GM21515 (cell line): ENCODE results near the gene TSEN54.

ENCODE experiments used
- ATAC-seq: cut with Tn5 transposase; IDR thresholded peaks from one replicate; pipeline ENCODE4 v1.9.1; 2021; ENCODE audit not compliant: unreplicated experiment

TSEN54 gene

DNA sequence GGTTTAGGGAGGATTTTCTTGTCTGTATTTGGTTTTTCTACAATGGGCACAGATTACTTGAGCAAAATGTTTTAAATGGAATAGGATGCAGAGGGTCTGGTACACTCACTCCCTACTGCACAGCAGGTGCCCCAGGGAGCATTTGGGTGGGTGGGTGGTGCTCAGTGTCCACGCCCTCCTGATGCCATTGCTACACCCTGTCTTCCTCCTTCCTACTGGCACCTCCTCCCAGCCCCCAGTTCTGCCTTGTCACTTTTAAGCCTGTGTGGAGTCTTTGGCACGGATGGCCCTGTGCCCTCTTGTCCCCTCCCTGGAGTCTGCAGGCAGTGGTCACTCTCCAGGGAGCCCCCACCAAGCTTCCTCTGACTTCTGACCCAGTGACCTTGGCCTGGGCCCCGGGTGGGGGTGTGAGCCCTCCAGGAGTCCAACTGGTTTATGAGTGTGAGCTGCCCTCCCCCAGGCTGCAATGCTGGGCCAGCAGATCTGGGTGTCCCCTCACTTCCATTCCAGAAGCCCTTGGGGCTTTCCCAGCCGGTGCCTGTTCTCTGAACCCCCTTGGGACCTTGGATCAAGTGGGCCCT is 24.7 kb downstream of the TSEN54 start:
- no peak for ATAC-seq

DNA sequence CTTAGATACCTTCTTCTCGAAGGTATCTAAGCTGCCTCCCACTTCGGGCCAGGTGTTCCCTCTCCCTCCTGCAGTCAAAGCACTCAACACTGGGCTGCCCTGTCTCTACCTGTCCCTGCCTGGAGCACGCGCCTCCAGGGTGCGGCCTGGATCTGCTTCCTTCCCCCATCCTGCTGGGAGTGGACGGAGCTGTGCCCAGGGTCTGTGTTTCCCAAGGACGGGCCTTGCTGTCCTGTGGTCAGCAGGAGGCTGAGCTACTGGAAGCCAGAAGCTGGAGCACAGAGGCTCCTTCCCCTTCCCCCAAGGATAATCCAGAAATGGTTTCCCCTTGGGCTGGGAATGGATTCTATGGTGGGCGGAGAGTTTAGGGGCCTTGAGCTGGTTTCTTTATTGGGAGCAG is 25.9 kb downstream of the TSEN54 start:
- ATAC-seq = no peak

DNA sequence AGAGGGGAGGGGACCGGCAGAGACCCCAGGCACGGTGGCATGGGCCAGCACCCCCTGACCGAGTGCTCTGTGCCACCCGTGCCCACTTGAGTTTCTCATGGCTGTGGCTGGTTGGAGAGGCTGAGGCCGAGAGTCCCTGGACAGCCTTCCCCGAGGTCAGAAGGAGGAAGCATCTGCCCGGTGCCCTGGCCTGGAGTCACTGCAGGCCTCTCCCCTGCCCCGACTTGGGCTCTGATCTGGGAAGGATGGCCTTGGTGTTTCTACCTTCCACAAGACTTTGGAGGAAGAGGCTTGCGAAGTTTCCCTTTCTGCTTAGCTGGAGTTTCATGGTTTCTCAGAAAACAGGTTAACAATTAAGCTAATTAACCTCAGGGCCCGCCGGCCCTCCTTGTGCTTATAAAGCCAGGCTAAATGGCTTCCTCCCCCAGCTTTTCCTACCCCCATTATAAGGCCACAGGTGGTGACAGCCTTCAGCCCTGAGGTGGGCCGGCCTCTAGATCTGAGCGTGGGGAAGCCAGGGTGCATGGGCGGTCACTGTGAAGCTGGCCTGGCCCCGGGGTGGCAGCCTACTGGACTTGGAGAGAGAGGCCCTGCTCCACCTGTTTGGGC is 26.5 kb downstream of the TSEN54 start:
- ATAC-seq = no peak

DNA sequence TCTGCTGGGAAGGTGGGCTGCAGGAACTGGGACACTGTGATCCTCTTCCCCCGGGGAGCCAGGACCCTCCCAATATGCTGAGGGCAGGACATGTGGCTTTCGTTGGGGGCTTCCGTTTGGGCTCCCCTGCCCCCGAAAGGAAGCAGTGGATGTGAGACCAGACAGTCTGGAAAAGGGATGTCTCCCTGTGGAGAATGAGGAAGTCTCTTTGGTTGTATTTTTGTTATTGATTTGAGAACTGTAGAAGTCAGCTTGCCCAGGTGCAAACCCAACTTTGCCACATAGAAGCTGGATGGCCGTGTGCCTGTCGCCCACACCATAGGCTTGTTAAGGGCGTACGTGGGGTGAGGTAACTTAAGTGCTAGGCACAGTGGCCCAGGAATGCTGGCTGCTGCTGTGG is 27.9 kb downstream of the TSEN54 start:
- ATAC-seq = no peak

DNA sequence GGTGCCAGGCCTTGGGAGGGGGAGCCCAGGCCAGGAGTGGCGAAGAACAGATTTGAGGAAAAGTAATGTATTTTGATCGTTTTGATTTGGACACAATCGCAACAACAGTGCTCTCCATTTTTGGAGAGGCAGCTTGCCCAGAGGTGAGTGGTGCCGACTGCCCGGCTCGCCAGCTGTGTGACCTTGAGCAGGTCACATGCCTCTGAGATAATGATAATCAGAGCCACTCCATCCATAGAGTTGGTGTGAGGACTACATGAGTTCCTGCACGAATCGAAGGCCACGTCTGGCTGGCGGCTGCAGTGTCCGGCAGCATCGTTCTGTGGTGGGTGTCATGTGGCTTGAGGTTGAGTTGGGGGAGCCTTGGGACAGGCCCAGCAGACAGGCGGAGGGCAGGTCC is 29.9 kb downstream of the TSEN54 start:
- no peak for ATAC-seq

DNA sequence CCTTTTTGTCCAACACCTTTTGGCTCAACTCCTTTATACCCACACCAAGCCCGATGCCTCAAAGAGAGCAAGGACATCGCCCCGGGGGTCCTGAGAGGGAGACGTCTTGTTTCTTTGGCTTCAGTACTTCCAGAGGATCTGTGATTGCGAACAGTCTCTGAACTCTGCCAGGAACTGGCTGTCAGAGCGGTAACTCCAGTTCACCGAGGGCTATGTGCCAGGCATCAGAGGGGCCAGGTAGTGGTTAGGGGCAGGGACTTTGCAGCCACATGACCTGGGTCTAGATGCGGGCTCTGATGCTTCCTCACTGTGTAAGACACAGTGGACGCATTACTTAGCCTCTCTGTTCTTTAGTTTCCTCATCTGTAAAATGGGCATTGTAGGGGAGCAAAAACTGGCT is 30.8 kb downstream of the TSEN54 start:
- no peak for ATAC-seq

DNA sequence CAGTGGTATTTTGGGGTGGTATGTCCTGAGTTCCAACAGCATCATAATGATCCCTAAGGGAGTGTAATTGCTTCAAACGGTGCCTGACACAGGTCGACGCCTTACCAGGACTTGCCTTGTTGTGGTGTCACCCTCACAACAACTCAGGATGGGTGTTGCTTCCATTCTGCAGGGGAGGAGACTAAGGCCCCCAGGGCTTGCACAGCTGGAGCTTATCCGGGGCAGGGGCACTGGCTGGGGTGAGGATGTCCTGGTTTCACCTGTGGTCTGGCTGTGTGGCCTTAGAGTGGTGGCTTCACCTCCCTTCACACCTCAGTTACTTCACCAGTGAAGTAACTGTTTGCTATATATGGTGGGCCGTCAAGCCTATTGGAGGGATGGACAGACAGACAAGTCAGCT is 32.5 kb downstream of the TSEN54 start:
- ATAC-seq = no peak

DNA sequence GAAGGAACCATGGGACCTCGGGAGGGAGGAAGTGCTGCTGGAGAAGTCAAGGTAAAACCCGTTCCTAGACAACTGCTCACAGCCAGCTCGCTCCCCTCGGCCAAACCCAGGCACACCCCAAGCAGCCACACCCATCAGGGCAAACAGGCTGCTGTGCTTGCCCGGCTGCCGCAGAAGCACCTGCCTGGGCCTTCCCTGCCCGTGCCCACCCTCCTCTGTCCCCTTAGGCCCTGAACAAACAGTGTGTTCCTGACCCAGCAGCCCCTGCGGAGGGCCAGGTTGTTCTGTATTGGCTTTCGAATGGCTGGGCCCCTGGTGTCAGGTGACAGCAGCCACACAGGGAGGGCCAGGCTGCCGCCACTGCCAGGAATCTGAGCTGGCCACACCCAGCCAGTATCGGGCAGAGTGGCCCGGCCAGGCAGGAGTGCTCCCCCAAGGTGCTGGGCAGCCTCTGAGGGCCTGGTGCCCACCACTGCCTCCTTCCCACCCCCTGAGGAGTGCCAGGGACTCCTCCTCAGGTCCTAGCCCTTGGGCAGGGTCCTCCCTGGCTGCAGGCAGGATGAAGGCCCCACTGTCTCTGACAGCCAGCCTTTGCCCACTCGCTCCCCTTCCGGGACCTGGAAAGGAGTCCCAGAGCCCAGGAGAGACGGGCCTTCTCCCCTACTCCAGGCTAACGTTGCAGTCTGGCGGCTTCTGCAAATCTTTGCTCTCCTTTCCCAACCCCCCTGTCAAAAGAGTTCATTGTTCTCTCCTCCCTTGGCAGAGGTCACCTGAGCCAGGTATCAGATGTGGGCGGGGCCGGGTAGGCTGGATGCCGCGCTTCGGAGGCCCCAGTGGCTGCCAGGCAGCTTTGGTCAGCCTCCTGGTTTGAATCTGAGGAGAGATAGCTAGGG is 33.2 kb downstream of the TSEN54 start:
- no peak for ATAC-seq

DNA sequence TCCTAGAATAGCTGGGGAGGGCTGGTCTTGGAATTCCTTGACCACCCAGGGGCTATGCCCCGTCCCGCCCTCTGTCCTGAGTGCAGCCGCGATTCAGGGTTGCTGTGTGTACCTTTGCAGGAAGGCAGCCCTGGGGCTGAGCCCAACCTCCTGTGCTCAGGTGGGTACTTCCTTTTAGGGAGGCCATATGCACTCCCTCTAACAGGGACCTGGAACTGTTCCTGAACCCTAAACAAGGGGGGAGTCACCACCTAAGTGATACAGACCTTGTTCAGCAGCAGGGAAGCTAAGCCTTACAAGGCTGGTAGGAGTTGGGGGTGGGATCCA is 33.8 kb downstream of the TSEN54 start:
- no peak for ATAC-seq

DNA sequence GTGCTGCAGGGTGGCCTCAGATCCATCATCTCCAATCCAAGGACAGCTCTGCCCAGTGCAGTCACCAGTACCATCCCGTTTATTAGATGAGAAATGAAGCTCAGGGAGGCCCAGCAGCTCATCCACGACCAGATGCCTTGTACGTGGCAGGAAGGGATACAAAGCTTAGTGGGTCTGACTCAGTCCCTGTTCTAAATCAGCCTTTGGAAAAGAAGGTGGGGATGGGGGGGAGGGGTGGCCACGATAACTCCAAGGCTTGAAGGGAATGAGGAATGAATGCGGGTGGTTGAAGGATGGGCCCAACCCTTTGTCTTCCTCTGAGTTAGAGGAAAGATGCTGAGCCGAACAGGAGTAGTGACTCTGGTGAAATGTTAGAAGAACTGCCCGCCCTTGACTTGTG is 34.9 kb downstream of the TSEN54 start:
- no peak for ATAC-seq

DNA sequence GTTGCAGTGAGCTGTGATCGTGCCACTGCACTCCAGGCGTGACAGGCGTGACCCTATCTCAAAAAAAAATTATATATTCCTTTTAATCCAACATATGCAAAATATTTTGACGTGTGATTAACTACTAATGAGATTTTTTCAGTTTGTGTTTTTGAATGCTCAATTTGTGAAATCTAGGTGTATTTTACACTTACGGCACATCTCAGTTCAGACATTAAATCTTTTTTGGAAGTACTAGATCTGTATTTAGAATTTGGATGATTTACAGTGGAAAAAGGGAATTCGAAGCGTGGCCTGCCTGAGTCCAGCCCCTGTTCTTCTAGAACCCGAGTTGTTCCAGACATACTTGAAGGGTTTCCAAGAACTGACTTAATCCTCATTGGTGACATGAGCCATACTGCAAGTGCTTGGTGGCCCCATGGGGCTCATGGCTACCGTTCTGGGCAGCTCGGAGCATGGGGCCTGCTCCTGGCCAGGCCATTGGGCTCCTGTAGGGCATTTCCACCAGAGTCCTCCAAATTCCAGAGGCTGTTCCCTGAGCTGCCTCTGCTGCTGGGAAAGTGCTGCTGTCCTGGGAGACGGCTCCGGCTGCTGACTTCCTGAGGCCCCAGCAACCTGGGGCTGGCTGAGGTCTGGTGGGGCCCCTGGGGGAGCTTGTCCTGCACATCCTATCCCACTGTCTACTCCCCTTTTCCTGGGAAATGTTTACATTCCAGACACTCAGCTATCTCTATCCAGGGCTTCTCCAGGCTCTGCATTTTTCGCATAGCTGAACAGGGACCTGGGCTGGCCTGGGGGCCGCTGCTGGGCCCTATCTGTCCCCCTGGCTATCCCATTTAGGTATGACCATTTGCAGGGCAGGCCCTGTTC is 36.3 kb downstream of the TSEN54 start:
- ATAC-seq = no peak

DNA sequence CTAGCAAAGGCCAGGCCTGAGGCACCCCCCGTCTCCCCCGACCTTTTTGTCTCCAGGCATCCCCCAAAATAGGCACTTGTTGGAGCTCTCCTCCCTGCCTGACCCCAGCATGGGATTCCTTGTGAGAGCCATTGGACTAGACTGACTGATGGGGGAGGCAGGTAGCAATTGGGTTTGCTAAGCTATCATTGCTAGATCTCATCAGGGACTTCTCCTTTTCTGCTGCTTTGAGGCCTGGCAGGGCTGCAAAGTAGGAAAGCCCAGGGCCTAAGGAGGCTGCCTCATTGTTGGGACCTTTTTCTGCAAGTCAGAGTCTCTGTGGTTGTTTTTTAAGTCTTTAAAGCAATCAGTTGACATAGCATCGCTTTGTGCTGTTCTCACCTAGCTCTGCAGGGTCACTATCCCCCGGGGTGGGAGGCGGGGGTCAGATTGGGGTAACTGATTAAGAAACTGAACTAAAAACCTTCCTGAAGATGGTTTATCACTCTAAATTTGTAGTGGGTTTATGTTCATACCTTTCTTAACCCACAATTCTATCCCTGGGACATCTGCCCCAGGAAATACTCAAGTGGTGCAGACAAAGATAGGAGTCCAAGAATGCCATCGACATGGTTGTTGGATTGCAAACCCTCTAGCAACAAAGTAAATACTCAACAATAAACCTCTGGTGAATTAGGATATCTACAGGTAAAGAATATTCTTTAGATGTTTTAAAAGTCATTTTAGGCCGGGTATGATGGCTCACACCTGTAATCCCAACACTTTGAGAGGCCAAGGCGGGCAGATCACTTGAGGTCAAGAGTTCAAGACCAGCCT is 37.2 kb downstream of the TSEN54 start:
- ATAC-seq = no peak

DNA sequence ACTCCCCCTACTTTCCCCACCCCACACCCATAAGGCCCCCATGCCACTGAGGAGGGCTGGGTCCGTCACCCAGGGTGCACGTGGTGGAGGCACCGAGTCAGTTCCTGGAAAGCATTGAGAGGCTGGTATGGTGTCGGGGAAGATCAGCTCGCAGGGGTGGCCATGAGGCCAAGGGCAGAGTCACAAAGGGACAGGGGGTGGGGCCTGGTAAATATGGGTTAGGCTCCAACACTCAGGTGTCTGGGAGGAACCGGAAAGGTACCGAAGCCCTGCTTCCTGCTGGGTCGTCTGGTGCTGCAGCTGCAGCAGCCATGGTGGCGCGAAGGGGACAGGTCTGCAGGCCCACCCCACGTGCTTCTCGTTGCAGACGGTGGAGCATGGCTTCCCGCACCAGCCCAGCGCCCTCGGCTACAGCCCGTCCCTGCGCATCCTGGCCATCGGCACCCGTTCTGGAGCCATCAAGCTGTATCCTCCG is 39.4 kb downstream of the TSEN54 start:
- no peak for ATAC-seq

DNA sequence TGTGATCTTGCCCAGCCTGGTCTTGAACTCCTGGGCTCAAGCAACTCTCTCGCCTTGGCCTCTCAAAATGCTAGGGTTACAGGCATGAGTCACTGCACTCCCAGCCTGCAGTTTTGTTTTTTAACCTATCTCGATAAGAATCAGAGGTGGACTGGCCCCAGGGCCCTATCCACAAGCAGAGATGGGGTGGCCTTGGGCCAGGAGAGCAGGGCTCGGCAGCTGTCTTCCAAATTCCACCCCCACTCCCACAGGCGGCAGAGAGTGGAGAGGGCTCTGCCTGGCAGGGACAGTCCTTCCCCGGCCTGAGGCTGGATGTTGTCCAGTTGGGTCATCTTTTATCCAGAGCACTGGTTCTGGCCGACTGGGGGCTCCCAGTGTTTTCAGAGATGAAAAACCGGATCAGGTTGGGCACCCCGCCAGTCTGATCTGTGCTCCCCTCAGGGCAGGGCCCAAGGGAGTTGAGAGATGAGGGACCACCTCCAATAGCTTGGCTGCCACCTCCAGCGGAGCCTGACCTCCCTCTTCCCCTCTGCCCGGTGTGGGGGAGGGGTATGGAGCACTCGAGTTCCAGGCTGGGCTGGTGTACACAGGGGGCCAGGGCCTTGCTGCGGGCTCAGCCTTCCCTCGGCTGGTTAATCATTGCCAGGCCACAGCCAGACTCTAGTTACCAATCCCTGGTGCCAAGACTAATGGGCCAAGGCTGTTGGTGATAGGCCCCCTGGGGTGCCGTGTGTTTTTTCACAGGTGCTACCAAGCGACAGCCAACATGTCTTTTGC is 40.9 kb downstream of the TSEN54 start:
- no peak for ATAC-seq

DNA sequence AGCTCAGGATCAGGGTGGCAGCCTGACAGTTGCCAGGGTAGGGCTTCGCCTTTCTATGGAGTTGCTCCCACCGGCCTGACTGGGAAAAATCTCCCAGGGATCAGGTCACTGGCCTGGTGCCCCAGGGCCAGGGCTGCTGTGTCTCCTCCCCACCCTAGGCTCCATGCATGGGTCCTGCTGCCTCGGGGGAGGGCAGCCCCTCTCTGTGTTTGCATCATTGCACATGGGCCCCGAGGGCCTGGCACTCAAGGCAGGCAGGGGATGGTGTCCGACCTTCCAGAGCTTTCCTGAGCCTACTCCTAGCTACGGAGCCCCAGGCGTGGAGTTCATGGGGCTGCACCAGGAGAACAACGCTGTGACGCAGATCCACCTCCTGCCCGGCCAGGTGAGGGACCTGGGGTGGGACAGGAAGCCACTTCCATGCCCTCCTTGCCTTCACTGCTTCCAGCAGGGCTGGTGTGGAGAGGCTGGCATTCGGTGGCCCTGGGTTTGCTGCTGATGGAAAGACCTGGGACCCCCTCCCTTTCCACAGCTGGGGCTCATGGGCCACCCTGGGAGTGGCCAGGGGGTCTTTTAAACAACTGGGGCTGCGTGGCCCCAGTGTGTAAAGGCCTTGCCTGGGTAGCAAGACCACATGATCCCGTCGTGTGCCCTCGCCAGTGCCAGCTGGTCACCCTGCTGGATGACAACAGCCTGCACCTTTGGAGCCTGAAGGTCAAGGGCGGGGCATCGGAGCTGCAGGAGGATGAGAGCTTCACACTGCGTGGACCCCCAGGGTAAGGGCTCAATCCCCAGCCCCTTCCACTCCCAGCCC is 41.7 kb downstream of the TSEN54 start:
- ATAC-seq = no peak

DNA sequence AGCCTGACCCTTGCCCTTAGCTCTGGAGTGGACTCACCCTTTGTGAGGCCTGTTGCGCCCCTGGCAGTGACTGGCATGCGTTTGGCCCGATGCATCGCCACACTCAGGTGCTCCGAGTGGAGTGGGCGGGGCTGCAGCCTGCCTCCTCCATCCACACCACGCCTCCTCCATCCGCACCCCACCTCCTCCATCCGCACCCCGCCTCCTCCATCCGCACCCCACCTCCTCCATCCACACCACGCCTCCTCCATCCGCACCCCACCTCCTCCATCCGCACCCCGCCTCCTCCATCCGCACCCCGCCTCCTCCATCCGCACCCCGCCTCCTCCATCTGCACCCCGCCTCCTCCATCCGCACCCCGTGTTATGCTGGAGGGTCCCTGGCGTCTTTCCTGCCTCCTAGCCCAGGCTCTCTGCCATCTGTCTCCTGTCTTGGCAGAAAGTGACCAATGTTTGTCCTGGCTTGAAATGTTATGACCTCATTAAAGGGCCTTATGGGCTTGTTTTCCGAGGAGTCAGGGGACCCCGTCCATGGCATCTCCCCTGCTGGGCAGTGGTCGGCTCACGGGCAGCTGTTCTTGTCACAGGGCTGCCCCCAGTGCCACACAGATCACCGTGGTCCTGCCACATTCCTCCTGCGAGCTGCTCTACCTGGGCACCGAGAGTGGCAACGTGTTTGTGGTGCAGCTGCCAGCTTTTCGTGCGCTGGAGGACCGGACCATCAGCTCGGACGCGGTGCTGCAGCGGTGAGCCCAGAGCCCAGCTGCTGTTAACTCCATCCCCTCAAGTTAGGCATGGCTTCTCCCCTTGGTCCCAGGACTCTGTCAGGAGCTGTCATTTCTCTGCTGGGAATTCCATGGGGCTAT is 42.6 kb downstream of the TSEN54 start:
- ATAC-seq = no peak

DNA sequence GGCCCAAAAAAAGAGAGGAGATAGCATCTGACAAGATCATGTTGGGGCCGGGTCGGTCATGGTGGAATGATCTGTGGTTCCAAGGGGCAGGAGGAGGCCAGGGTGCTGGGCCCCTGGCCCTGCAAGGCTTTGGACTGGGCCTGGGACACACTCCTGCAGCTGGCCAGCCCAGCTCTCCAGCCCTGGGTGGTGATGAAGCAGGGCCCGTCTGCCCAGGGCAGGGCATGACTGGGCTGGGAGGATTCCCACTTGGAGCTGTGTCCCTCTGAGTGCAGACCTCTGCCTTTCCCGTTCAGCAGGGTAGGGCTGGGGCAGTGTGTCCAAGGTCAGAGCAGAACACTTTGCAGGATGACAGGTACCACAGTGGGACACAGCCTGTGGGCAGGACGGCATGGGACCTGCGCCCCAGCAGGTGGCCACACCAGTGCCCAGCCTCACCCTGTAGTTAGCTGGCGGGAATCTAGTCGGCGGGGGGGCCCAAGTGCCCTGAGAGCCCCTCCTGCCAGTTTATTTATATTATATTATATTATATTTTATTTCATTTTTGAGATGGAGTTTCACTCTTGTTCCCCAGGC is 43.7 kb downstream of the TSEN54 start:
- no peak for ATAC-seq
